ENCODE measurements around the gene CSMD2.

DNA sequence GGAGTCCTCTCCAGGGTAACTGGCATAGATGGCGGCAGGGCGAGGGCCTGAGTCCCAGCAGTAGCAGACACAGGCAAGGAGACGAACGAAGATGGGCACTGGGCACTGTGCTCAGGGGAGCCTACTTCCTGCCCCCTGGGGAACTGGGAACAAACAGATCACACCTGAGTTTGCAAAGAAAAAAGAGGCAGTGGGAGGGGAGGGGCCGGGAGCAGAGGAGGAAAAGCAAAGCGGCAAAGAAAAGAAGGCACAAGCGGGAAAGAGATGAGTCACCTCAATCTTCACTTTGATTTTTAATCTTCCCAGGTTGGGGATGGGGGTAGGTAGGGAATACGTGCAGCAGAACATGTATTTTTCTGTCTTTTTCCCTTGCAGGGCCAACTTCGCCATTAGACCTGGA, 648.6 kb downstream of the CSMD2 start:
- TF ChIP-seq, protein P1, sequence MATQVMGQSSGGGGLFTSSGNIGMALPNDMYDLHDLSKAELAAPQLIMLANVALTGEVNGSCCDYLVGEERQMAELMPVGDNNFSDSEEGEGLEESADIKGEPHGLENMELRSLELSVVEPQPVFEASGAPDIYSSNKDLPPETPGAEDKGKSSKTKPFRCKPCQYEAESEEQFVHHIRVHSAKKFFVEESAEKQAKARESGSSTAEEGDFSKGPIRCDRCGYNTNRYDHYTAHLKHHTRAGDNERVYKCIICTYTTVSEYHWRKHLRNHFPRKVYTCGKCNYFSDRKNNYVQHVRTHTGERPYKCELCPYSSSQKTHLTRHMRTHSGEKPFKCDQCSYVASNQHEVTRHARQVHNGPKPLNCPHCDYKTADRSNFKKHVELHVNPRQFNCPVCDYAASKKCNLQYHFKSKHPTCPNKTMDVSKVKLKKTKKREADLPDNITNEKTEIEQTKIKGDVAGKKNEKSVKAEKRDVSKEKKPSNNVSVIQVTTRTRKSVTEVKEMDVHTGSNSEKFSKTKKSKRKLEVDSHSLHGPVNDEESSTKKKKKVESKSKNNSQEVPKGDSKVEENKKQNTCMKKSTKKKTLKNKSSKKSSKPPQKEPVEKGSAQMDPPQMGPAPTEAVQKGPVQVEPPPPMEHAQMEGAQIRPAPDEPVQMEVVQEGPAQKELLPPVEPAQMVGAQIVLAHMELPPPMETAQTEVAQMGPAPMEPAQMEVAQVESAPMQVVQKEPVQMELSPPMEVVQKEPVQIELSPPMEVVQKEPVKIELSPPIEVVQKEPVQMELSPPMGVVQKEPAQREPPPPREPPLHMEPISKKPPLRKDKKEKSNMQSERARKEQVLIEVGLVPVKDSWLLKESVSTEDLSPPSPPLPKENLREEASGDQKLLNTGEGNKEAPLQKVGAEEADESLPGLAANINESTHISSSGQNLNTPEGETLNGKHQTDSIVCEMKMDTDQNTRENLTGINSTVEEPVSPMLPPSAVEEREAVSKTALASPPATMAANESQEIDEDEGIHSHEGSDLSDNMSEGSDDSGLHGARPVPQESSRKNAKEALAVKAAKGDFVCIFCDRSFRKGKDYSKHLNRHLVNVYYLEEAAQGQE (IDR thresholded peaks at IDR 0.05; ENCODE audit: low read depth) = no peak
- TF ChIP-seq FOXM1 (IDR thresholded peaks at IDR 0.05; ENCODE audit: borderline replicate concordance, low read depth) = no peak
- TF ChIP-seq, protein P2, sequence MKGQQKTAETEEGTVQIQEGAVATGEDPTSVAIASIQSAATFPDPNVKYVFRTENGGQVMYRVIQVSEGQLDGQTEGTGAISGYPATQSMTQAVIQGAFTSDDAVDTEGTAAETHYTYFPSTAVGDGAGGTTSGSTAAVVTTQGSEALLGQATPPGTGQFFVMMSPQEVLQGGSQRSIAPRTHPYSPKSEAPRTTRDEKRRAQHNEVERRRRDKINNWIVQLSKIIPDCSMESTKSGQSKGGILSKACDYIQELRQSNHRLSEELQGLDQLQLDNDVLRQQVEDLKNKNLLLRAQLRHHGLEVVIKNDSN (IDR thresholded peaks at IDR 0.05) = no peak
- no peak for TF ChIP-seq TEAD4 (IDR thresholded peaks at IDR 0.05)
